GM18526 (cell line): ENCODE measurements around the gene SFXN5.

Source experiments
- POLR2A ChIP-seq: IDR thresholded peaks from 3 replicates; pipeline ENCODE4 v1.6.1; 2011; ENCODE audit not compliant: insufficient read length; ENCODE audit errors: extremely low read depth

The SFXN5 gene

GRCh38 chr2:72923833-72924352, 147.6 kb downstream of the SFXN5 start:
- no peak for TF ChIP-seq POLR2A

GRCh38 chr2:72921853-72922252, 149.7 kb downstream of the SFXN5 start:
- TF ChIP-seq POLR2A, result no peak

GRCh38 chr2:72921088-72921851, 150.2 kb downstream of the SFXN5 start:
- TF ChIP-seq POLR2A, result no peak

- TF ChIP-seq POLR2A, result no peak
These were observed 151.0 kb downstream of the SFXN5 start for GRCh38 chr2:72920318-72921087.

- TF ChIP-seq POLR2A, result no peak
These were observed 151.8 kb downstream of the SFXN5 start for GRCh38 chr2:72919414-72920317.

- TF ChIP-seq POLR2A, result no peak
These were observed 153.5 kb downstream of the SFXN5 start for GRCh38 chr2:72917877-72918553.

DNA sequence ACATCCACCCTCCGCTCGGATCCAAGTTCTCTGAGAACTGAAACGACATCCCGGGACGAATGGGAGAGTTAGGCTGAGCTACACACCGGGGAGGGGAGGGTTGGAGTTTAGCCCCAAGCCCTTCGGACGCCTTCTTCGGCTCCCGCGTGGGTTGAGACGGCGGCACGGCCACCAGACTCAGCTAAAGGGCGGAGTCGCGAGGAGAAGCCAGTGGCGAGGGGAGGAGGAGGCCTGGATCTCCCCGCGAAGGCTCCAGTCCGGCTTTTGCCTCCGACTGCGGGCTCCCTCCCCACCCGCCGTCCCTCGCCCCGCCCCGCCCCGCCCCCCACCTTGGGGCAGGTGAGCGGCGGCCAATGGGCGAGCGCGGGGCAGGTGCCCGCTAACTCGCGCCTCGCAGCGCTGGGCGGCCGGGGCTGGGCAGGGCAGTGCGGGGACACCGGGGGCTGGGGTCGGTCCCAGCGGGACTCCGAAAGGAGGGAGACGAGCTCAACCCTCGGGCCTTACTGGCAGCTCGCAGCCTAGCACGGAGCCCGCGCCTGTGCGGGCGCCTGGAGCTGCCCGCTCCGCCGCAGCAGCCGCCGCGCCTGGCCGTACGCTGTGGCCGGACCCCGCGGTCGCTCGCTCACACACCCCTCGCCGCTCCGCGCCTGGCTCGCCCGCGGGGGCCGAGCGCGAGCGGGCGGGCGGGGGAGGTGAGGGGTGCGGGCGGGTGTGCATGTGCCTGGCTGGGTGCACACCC, 154.2 kb downstream of the SFXN5 start, which contains the start of gene EMX1:
EMX1 (plus strand) TSS at position 382 of the 739 bp plus-strand sequence; CDS start at position 716, 334 bp downstream.
- no peak for TF ChIP-seq POLR2A

DNA sequence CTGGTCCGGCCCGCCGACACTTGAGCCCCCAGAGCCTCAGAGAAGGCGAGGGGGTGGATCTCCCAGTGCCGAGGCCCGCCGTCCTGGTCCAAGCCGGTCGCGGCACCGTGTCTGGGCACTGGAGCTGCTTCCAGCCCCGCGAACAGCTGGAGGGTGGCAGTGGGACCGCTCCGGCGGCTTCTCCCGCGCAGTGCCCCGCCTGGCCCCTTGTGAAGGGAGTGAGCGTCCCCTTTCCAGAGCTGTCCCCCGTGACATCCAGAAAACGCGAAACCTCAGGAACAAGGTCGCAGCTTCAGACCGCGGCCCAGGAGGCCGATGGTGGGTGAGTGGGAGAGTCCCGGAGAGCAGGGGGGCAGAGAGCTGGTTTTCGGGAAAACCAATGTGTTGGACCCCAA, 154.8 kb downstream of the SFXN5 start:
- TF ChIP-seq POLR2A, result no peak

DNA sequence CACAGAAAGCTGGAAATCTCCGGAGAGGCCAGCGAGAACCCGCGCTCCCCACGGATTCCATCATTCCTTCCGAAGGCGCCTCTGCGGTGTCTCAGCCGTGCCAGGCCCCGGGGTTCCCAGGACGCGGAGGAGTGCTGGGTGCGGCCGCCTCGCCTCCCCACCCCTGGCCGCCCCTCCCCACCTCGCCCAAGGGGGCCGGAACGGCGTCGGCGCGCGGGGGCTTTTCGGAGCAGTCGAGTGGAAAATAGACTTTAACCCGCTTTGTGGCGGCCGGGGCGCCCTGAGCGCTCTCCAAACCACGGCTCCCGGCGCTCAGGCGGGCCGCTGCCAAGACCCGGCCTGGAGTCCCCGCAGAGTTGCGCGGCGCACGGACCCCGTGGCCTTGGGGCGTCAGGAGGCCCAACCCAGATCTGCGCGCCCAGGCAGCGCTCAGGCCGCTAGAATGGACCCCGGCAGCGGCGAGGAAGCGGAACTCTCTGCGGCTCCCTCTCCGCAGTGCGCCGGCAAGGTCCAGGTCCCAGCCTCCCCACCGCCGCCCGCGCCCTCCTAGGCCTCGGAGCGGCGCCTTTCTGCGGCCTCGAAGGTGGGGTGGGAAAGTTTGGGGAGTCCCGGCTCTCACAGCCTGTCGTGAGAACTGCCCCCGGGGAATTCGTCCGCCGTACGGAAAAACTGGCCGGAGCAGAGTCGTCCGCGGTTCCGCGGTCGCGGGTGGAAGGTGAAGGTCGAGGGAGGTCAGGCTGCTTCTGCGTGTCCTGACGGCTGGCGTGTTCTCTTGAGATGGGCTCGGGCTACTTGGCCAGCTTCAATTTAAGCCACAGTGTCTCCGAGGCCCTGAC, 155.4 kb downstream of the SFXN5 start:
- no peak for TF ChIP-seq POLR2A

DNA sequence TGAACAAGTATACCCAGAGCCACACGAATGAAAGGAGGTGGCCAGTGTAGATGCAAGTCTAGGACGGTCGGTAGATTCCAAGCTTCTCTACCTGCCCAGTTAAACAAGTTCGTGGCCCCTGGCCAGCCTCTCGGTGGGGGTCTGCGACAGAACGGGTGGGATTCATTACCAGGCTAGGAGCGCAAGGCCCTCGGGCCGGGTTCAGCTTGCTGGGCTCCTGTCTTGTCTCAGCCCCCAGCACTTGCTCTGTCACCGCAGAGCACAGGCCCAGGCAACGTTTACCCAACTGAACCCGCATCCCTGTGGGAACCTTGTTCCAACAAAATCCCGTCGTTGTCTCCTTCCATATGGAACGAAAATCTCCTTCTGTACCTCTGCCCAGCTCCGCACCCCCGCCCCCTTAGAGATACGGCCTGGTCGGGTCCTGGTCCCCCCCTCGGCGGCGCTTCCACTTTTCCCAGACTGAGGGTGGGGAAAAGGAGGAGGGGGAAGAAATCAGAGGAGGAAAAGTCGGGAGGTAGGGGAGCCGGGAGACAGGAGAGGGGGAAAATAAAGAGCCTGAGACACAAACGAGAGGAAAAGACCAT, 156.1 kb downstream of the SFXN5 start:
- TF ChIP-seq POLR2A, result no peak

DNA sequence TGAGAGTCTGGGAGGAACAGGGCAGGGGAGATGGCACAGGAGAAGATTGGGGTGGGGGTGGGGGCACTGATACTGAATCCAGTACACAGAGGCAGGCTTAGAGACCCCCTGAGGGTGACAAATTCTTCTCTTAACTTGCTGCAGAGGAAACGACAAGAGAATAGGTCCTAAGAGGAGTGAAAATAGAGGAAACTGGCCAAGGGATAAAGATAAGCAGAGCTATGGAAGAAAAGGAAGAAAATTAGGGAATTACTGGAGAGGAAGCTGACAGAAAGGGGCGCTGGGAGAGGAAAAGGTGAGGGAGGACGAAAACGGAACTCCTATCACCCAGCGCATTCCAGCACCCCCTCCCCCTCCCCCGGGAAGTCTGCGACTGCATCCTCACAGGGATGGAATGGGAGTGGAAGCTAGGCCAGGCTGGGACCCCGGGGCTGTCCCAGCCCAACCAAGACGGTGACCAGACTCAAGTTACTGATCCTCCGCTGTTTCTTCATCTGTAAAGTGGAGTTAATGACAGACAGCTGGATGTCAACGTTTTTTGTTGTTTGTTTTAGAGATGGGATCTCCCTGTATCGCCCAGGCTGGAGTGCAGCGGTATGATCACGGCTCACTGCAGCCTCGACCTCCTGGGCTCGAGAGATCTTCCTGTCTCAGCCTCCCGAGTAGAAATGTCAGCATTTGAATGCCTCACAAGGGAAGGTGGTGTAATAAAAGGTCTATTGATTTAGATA, 156.8 kb downstream of the SFXN5 start:
- no peak for TF ChIP-seq POLR2A

GRCh38 chr2:72914206-72914559, 157.3 kb downstream of the SFXN5 start:
- no peak for TF ChIP-seq POLR2A
